Fibroblast of the aortic adventitia (primary cell): Measurements from ENCODE around the gene TECRL. TPM values are rescaled to one million over a fixed set of nuclear protein-coding genes. Genes with fewer than 3 reads are reported as not detected.

Source experiments
- DNase-seq: peaks from one replicate; pipeline ENCODE4 v3.0.0-alpha.2; 2010; ENCODE audit warnings: low read depth
- H3K4me3 ChIP-seq: 2 replicates; pipeline ENCODE4 v1.5.1; 2011; ENCODE audit warnings: low read depth, mild to moderate bottlenecking, control low read depth, low read length, moderate library complexity
- CTCF ChIP-seq: IDR thresholded peaks from 2 replicates; pipeline ENCODE4 v1.5.1; 2011; ENCODE audit warnings: mild to moderate bottlenecking, low read length, control low read depth, inconsistent platforms; ENCODE audit not compliant: insufficient read depth
- total RNA-seq: library from RNA; depleted of rRNA; stranded (reverse); fragments of >200 nt; gene quantifications from 2 replicates; pipeline ENCODE4 v1.2.3, GENCODE V29; 2012; ENCODE audit warnings: low replicate concordance

The TECRL gene
- not detected in 2 replicates for total RNA-seq

DNA sequence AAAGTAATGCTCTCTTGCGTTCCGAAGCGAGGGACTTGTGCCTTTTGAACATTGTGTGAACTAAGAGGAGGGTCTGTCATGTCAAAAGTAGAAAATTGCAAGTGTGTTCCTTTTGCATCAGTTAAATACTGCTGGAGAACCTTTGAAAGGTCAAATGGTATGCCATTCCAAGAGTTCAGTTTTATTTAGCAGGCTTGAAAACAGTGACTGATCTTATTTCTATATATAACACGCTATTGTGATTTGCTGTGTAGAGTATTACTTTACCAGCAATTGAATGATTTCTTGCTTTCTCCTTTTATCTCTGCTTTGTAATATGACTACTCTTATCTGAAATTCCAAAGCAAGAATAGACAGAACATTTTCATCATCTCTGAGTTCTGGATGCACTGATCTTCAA, at the start of gene TECRL:
TECRL (minus strand) TSS at position 151 of the 400 bp plus-strand sequence; CDS start at position 52, 99 bp downstream.
- no peak for DNase-seq

GRCh38 chr4:64432674-64433073, 23.4 kb upstream of the TECRL start:
- no peak for TF ChIP-seq CTCF
- no peak overlapping the region for H3K4me3 ChIP-seq
- DNase-seq, result no peak

More for the DNA sequence above, at the start of gene TECRL:
- no peak for TF ChIP-seq CTCF
- no peak within 1 kb of the TSS for H3K4me3 ChIP-seq

GRCh38 chr4:64430933-64431332, 21.7 kb upstream of the TECRL start:
- no peak for DNase-seq
- no peak for TF ChIP-seq CTCF
- H3K4me3 ChIP-seq, result no peak overlapping the region

GRCh38 chr4:64417974-64418373, 8.7 kb upstream of the TECRL start:
- DNase-seq, result no peak
- no peak overlapping the region for H3K4me3 ChIP-seq
- TF ChIP-seq CTCF, result no peak

GRCh38 chr4:64407000-64407399, 2.2 kb downstream of the TECRL start:
- DNase-seq, result no peak
- no peak for TF ChIP-seq CTCF
- no peak overlapping the region for H3K4me3 ChIP-seq

GRCh38 chr4:64405761-64406160, 3.5 kb downstream of the TECRL start:
- TF ChIP-seq CTCF, result no peak
- DNase-seq, result no peak
- no peak overlapping the region for H3K4me3 ChIP-seq

DNA sequence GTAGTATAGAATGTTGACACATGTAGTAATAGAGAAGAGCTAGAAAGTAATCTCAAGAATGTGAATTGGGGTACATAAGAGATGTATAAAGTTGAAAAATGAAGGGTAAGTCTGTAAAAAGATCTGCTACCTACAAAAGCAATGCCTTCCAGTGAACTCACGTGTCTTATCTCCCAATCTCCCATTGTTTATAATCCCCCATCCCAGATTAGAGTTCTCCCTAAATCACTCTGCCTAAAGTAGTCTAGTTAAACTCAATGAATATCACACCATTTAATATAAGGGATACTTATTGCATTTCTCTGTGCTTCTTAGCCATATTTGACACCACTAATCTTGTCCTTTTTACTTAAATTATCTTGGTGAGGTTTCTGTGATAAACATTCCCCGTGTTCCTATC, 6.6 kb downstream of the TECRL start:
- TF ChIP-seq CTCF, result no peak
- H3K4me3 ChIP-seq, result no peak overlapping the region
- DNase-seq, result no peak
